ENCODE measurements around the gene AOPEP. TPM values are rescaled to one million over a fixed set of nuclear protein-coding genes. Genes with fewer than 3 reads are reported as not detected.

Gene AOPEP
- total and polyA plus RNA-seq, 2 of the 13 experiments (the other 11 are each of a cell fraction or from before 2014, with no cell fraction given), result 22.2 to 41.6 TPM

DNA sequence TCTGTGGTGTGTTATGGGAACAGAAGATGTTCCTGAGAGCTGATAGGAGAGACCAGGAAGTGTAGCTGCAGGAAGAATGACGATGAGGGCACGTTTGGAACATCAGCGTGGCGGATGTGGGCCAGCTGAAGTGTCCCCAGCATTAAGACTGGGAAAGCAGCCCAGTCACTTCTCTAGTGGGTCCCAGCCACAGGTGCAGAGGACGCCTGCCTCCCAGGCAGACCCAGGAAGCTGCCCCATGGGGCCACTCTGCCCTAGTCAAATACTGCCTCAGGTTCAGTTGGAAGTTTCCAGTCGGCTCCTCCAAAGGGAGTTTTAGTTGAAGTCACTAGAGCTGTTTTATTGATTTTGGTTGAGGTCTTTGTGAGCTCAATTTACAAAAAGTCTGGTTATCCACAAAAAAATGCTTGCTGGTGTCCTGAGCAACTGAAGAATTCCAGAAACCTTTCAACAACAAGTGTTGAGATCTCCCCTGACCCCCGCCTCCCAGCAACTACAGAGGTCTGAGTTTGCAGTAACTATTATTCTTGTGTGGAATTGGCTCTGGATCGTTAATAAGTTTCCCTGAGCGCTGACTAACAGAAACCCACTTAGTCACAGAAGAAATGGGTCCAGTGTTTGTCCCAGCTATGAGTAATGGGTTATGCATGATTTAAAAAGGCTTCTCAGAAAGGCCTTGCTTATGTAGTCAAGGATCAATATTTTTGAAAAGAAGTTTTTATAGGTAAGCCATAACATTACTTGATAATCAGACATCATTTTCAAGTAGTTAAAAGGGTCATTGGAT, 296.9 kb downstream of the AOPEP start (continued):
- TF ChIP-seq, protein P1, sequence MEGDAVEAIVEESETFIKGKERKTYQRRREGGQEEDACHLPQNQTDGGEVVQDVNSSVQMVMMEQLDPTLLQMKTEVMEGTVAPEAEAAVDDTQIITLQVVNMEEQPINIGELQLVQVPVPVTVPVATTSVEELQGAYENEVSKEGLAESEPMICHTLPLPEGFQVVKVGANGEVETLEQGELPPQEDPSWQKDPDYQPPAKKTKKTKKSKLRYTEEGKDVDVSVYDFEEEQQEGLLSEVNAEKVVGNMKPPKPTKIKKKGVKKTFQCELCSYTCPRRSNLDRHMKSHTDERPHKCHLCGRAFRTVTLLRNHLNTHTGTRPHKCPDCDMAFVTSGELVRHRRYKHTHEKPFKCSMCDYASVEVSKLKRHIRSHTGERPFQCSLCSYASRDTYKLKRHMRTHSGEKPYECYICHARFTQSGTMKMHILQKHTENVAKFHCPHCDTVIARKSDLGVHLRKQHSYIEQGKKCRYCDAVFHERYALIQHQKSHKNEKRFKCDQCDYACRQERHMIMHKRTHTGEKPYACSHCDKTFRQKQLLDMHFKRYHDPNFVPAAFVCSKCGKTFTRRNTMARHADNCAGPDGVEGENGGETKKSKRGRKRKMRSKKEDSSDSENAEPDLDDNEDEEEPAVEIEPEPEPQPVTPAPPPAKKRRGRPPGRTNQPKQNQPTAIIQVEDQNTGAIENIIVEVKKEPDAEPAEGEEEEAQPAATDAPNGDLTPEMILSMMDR (CRISPR knock-in tag; IDR thresholded peaks at IDR 0.05), result peak; percentile 26; the same call in 1 of the 2 replicates
- peak; percentile 13; the same call in 1 of the 2 replicates for TF ChIP-seq RBFOX2 (IDR thresholded peaks at IDR 0.05; ENCODE audit: low read depth, low read length)
- TF ChIP-seq, protein P2, sequence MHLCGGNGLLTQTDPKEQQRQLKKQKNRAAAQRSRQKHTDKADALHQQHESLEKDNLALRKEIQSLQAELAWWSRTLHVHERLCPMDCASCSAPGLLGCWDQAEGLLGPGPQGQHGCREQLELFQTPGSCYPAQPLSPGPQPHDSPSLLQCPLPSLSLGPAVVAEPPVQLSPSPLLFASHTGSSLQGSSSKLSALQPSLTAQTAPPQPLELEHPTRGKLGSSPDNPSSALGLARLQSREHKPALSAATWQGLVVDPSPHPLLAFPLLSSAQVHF (CRISPR knock-in tag; IDR thresholded peaks at IDR 0.05), result no peak
- peak; percentile 65 for TF ChIP-seq CREM (IDR thresholded peaks at IDR 0.05)
- no peak for TF ChIP-seq CREM (CRISPR knock-in tag; IDR thresholded peaks at IDR 0.05)
- TF ChIP-seq, protein P3, sequence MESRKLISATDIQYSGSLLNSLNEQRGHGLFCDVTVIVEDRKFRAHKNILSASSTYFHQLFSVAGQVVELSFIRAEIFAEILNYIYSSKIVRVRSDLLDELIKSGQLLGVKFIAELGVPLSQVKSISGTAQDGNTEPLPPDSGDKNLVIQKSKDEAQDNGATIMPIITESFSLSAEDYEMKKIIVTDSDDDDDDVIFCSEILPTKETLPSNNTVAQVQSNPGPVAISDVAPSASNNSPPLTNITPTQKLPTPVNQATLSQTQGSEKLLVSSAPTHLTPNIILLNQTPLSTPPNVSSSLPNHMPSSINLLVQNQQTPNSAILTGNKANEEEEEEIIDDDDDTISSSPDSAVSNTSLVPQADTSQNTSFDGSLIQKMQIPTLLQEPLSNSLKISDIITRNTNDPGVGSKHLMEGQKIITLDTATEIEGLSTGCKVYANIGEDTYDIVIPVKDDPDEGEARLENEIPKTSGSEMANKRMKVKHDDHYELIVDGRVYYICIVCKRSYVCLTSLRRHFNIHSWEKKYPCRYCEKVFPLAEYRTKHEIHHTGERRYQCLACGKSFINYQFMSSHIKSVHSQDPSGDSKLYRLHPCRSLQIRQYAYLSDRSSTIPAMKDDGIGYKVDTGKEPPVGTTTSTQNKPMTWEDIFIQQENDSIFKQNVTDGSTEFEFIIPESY (CRISPR knock-in tag; IDR thresholded peaks at IDR 0.05), result peak; percentile 37; the same call in 1 of the 2 replicates
- 0 out of 2 replicates have a peak, but pooled peaks have one; percentile 59 for TF ChIP-seq THYN1 (CRISPR knock-in tag; IDR thresholded peaks at IDR 0.05; ENCODE audit: borderline replicate concordance, low read depth)
- TF ChIP-seq KLF9 (CRISPR knock-in tag; IDR thresholded peaks at IDR 0.05; ENCODE audit: low read depth), result no peak
- TF ChIP-seq, protein P4, sequence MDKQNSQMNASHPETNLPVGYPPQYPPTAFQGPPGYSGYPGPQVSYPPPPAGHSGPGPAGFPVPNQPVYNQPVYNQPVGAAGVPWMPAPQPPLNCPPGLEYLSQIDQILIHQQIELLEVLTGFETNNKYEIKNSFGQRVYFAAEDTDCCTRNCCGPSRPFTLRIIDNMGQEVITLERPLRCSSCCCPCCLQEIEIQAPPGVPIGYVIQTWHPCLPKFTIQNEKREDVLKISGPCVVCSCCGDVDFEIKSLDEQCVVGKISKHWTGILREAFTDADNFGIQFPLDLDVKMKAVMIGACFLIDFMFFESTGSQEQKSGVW (CRISPR knock-in tag; IDR thresholded peaks at IDR 0.05; ENCODE audit: borderline replicate concordance), result no peak
- 0 out of 2 replicates have a peak, but pooled peaks have one; percentile 63 for TF ChIP-seq CBFB (CRISPR knock-in tag; IDR thresholded peaks at IDR 0.05)
- peak; percentile 82 for TF ChIP-seq HDAC1 (CRISPR knock-in tag; IDR thresholded peaks at IDR 0.05)
- TF ChIP-seq TGIF2 (CRISPR knock-in tag; IDR thresholded peaks at IDR 0.05), result 0 out of 2 replicates have a peak, but pooled peaks have one; percentile 66
- TF ChIP-seq MIXL1 (CRISPR knock-in tag; IDR thresholded peaks at IDR 0.05), result peak; percentile 61
- TF ChIP-seq RFX5 (IDR thresholded peaks at IDR 0.05; ENCODE audit: low read depth, low read length), result no peak
- no peak for TF ChIP-seq ZNF256 (CRISPR knock-in tag; conservative IDR thresholded peaks at IDR 0.05)
- TF ChIP-seq SOX13 (IDR thresholded peaks at IDR 0.05), result no peak; the same call in 1 of the 2 replicates
- peak in 1 of 2 experiments; percentile 87; a peak in 2 of 4 replicates for TF ChIP-seq SOX13 (CRISPR knock-in tag; conservative IDR thresholded peaks at IDR 0.05 in 1 of 2, IDR thresholded peaks at IDR 0.05 in 1 of 2)
- TF ChIP-seq, protein P5, sequence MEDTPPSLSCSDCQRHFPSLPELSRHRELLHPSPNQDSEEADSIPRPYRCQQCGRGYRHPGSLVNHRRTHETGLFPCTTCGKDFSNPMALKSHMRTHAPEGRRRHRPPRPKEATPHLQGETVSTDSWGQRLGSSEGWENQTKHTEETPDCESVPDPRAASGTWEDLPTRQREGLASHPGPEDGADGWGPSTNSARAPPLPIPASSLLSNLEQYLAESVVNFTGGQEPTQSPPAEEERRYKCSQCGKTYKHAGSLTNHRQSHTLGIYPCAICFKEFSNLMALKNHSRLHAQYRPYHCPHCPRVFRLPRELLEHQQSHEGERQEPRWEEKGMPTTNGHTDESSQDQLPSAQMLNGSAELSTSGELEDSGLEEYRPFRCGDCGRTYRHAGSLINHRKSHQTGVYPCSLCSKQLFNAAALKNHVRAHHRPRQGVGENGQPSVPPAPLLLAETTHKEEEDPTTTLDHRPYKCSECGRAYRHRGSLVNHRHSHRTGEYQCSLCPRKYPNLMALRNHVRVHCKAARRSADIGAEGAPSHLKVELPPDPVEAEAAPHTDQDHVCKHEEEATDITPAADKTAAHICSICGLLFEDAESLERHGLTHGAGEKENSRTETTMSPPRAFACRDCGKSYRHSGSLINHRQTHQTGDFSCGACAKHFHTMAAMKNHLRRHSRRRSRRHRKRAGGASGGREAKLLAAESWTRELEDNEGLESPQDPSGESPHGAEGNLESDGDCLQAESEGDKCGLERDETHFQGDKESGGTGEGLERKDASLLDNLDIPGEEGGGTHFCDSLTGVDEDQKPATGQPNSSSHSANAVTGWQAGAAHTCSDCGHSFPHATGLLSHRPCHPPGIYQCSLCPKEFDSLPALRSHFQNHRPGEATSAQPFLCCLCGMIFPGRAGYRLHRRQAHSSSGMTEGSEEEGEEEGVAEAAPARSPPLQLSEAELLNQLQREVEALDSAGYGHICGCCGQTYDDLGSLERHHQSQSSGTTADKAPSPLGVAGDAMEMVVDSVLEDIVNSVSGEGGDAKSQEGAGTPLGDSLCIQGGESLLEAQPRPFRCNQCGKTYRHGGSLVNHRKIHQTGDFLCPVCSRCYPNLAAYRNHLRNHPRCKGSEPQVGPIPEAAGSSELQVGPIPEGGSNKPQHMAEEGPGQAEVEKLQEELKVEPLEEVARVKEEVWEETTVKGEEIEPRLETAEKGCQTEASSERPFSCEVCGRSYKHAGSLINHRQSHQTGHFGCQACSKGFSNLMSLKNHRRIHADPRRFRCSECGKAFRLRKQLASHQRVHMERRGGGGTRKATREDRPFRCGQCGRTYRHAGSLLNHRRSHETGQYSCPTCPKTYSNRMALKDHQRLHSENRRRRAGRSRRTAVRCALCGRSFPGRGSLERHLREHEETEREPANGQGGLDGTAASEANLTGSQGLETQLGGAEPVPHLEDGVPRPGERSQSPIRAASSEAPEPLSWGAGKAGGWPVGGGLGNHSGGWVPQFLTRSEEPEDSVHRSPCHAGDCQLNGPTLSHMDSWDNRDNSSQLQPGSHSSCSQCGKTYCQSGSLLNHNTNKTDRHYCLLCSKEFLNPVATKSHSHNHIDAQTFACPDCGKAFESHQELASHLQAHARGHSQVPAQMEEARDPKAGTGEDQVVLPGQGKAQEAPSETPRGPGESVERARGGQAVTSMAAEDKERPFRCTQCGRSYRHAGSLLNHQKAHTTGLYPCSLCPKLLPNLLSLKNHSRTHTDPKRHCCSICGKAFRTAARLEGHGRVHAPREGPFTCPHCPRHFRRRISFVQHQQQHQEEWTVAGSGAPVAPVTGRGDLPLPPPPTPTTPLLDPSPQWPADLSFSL (CRISPR knock-in tag; IDR thresholded peaks at IDR 0.05), result peak; percentile 46; the same call in 1 of the 2 replicates
